DMS 273 treated with DMSO at 0.1 percent for 48 hours (cell line): ENCODE results near the gene MRPL24.

ENCODE experiments used
- DNase-seq: peaks from one replicate; lab custom pipeline; 2025; lab: John Stamatoyannopoulos, UW

The MRPL24 gene

GRCh38 chr1:156709757-156710489, 31.0 kb downstream of the MRPL24 start:
- peak; percentile 56 for DNase-seq

DNA sequence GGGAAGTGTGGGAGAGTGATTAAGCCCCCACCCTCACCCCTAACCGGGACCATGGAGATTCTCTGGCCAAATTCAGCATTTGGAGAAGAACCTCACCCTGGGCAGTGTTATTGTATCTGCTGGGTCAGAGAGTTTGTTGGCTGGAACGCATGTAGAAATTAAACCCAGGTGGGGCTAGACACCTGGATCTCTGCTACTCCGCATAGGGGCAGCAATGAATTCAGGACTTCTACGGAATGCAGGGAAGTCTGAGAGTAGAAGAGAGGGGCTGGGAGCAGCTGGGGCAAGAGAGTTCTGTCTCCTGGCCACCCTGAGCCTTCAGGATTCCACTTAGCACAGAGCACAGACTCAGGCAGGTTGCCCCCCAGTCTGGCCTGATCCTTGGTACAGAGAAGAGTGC, 31.9 kb downstream of the MRPL24 start:
- DNase-seq, result no peak

DNA sequence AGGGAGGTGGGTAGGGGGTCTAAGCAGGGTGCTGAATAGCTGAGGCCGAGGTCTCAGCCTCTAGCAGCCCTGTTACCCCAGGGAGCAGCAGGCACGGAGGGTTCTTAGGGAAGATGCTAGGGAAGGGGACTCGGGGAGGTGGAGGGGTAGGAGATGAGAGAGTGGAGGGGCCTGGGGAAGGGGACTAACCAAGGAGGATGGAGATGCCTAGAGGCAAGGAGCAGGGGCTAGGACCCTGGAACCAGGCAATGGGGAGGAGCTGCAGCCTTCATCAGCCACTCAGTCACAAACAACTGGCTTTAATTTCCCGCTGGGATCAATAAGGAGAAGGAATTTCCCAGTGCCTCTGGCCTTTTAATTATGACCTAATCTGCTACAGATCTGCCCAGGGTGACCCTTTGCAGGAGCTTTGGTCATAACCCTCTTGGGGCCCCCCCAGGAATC, 32.6 kb downstream of the MRPL24 start:
- DNase-seq, result no peak

GRCh38 chr1:156707417-156708217, 33.3 kb downstream of the MRPL24 start:
- no peak for DNase-seq

DNA sequence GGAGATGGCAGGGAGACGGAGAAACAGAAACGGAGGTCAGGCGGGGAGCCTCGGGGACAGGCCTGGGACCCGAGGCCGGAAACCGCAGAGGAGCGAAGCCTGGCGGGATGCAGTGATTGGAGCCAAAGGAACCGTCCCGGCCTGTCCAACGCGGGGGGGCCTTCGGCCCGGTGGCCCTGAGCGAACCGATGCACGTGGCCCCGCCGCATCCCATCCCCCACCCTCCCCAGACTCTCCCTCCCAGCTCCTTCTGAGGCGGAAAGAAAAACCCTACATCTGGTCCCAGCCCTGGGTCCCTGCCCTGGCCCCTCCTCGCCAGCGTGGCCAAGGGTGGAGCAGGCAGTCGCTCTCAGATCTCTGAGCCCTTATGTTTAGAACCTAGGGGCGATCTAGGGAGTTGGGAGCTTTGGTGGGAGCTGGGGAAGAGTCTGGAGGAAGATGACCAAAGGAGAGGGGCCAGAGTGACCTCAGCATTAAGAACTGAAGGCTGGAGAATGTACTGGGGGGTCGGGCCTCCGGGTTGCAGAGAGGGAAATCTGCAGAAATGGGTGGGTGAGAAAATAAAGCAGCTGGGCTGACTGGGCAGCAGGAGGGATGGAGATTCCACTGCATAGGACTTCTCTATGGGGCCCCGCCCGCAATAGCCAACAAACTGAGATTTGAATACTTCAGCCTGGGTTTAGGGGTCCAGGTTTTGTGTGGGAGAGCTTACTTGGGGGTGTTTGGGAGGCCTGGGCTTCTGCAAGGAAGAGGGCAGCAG, 34.1 kb downstream of the MRPL24 start:
- no peak for DNase-seq

- DNase-seq, result no peak
Observed at GRCh38 chr1:156705918-156706656, 34.8 kb downstream of the MRPL24 start.

DNA sequence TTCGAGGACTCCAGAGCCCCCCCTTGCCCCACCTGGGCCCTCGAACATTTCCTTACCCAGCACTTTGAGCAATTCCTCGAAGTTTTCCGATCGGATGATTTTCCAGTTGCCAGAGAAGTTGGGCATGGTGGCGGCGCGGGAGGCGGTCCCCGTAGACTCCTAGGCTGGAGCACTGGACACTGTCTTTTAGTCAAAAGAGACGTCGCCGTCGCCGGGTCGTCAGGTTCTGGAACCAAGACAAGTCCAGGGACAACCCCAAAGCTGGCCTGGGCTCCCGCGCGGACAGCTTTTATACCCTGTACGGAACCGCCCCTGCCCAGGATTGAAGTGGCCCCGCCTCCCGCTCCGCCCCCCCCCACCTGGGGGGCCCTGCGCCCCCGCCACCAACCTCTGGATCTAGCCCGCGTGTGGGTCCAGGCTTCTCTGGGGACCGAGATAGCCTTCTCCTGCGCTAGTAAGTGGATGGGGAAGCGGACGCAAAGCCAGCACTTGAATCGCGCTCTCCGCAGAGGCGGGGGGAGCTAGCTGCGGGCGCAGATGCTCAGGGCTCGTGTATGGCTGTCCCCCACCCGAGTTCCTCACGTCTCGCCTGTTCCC, 35.5 kb downstream of the MRPL24 start, which contains the start of gene CRABP2:
TSS of gene CRABP2 (minus strand) at position 263 of the 597 bp plus-strand sequence. CDS start at position 126, 137 bp downstream.
- no peak for DNase-seq

DNA sequence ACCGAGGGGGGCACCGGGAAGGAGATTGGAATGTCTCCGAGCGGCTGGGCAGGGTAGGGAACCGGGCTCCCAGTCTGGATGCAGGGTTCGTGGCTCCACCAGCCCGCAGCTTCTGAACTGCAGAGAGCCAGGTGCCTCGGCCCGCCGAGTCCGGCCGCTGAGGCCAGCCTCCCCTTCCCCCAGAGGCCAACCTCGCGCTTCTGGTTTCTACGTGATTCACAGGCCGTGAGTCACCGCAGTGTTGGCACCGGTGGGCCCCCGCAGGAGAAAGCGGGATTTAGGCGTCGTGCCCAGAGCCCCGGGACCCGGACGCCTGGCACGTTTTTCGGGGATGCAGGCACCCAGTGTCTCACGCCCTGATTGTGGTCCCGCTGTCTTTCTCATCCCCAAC, 36.0 kb downstream of the MRPL24 start:
- no peak for DNase-seq

DNA sequence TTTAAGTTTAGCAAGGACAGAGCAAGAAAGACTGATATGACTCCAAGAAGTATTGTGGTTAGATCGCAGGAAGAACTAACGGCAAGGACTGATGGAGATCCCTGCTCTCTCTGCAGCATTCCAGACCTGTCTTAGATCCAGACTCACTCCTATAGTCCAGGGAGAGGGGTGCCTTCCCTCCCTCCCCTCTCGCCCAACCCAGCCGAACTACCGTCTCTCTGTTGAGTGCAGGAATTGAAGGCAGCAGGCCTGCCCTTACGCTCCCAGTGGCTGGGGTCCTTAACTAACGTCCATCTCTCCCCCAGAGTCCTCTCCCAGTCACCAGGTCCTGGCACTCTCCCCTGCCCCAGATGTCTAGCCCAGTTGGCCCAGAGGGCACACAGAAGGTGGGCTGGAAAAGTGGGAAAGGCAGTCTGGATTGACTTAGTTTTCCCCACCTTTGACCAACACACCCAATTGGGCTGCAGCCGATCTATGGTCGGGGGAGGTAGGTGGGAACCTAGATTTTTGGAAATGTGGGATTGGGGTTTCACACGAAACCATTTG, 36.6 kb downstream of the MRPL24 start:
- DNase-seq, result no peak

GRCh38 chr1:156703741-156704140, 37.1 kb downstream of the MRPL24 start:
- DNase-seq, result no peak

DNA sequence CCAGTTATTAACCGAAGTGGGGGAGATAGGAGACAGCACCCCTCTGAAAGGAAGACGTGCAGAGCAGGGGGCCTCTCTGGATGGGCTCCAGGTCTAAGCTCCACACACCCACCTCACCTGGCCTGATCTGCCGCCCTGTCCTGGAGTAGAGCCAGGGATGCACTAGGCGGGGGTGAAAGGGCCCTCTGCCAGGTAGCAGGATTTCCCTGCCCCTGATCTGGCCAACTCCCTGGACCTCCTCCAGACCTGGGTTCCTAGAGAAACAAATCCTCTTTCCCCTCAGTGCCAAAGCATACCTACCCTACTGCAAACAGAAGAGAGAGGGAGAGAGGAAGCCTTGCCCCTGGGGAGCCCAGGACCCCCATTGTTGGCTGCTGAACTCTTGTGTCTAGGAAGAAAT, 37.6 kb downstream of the MRPL24 start:
- no peak for DNase-seq

DNA sequence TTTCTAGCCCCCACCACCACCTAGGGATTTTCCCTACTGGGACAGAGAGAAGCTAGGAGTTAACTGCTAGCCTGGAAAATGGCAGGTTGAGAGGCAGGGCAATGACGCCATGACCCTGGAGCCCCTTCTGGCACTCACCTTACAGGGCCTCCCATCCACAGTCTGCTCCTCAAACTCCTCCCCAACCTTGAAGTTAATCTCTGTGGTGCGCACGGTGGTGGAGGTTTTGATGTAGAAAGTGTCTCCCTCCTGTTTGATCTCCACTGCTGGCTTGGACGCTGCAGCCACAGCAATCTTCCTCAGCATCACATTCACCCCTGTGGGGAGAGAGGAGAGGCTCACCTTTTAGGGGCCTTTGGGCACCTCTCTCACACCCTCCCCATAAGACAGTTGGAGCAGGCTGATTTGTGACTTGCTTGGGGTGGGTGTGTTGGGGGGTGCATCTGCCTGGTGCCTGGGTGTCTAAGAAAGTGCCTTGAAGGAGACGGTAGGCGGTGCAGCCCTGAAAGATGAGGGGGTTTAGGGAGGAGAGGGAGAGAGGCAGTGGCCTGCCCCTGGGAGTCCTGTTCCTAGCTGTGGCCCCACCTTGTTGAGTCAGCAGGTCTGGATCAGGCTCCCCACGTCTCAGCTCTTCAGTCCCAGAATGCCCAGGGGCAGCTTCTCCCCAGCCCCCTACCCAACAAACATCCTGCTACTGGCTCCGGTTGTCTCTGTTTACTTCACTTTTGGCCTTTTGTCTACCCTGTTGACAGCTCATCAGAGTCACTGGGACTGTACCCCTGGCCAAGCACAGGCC, 40.0 kb downstream of the MRPL24 start:
- no peak for DNase-seq

GRCh38 chr1:156698995-156699394, 41.9 kb downstream of the MRPL24 start:
- DNase-seq, result no peak

- DNase-seq, result no peak
Observed at GRCh38 chr1:156697481-156697880, 43.4 kb downstream of the MRPL24 start.

DNA sequence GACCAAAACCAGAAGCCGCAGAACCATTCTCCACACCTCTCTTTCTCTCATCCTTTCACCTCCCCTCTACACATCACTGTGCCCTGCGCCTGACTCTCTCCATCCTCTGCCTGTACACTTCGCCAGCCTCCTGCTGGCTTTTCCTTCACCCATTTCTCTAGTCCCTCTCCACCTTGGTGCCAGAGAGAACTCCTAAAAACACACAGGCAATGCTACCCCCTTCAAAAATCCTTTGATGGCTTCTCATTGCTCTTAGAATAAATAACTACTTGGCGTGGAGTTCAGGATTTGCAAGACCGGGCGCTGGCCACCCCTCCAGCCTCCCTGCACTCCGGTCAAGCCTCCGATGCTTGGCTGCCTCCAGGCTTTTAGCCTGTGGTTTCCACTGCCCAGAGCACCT, 44.1 kb downstream of the MRPL24 start:
- no peak for DNase-seq

DNA sequence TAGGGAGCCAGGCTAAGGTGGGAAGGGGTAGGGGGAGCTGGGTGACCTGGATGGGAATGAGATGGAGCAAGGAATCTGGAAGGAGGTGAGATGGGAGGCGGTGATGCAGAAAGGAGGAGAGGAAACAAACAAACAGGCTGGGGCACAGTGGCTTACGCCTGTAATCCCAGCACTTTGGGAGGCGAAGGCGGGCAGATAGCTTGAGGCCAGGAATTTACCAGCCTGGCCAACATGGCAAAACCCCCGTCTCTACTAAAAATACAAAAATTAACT, 46.3 kb downstream of the MRPL24 start:
- DNase-seq, result no peak

- DNase-seq, result no peak
Observed at GRCh38 chr1:156693848-156694689, 46.8 kb downstream of the MRPL24 start.

- no peak for DNase-seq
Observed at GRCh38 chr1:156692925-156693847, 47.7 kb downstream of the MRPL24 start.
